NCI-H526 (cell line): ENCODE measurements around the gene DDAH1.

ENCODE experiments used
- DNase-seq, 2 experiments: peaks; one replicate each; lab custom pipeline; 2025; lab: John Stamatoyannopoulos, UW

DDAH1 gene

GRCh38 chr1:85303440-85304162 lies 161.4 kb downstream of the DDAH1 start:
- no peak for DNase-seq

DNA sequence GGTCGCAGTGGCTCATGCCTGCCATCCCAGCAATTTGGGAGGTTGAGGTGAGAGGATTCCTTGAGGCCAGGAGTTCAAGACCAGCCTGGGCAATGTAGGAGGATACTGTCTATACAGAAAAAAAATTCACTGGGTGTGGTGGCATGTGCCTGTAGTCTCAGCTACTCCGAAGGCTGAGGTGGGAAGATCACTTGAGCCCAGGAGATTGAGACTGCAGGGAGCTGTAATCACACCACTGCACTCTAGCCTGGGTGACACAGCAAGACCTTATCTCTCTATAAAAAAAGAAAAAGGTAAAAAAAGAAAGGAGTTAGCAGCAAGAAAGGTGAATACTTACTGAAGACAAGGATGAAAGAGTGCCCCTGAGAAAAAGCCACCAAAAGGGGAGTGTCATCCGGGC lies 164.8 kb downstream of the DDAH1 start:
- no peak for DNase-seq

DNA sequence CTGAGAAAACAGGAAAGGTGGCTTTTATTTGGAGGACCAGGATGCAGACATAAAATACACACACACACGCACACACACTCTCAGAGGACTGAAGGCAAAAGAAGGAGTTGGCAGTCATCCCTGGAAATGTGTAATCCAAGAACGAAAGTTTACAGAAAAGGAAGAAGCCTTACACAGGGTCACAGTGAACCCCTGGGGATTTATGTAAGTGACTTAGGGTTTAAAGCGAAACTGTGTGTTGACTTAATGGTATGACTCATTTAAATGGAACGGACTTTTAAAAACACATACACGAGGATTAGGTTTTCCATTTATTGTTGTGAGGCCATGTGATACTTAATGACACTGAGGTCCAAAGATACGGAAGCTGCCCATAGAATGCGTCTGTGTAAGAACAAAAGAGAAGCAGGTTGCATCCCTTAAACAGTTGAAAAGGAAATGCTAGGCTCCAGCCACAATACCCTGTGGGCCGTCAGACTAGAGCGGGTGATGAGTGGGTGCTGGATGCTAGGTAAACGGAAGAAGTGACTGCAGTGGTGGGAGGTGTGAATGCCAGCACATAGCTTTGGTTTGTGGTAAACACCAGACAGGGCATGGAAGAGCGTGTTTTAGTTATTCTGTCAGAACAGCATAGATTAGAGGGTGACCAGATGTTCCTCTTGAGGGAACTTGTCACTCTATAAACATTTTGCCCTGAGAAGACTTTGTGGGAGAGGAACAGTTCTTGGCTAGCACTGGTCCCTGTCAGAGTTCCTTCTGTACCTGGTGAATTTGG lies 166.9 kb downstream of the DDAH1 start:
- DNase-seq = no peak

- no peak for DNase-seq
These were observed 167.5 kb downstream of the DDAH1 start for GRCh38 chr1:85297538-85297854.

DNA sequence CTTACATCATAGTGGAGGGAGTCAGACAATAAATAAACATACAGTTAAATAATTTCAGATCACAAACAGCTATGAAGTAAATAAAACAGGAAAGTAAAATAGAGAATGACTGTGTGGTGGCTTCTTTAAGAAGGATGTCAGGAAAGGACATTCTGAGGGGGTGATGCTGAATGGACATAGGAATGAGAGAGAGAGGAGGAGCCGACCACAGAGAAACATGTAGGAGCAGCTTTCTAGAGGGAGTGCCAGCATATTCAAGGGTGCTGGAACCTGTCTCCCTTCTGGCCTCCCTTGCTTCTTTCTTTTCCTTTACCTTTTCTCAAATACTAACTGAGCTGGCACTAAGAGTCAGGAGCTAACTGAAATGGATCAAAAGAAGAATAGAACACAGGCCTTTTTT lies 168.0 kb downstream of the DDAH1 start:
- DNase-seq = no peak

DNA sequence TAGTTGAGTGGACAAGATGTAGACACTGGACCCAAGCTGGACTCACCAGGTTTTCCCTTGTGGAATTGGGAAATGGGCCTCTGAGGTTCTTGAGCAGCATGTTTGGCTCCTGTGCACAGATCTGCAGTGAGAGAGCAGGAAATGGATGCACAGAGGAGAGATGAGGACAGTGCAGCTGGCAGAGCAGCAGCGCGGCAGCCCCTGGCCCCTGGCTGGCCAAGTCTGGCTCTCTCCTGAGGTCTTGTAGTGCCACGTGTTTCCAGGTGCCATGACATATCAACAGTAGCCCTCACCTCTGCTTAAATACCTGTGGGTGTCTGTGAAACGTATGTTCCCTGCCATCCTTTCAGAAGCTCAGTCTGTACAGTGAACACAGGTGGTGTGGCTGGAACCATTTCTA lies 169.3 kb downstream of the DDAH1 start:
- no peak for DNase-seq

- DNase-seq = no peak
These were observed 169.9 kb downstream of the DDAH1 start for GRCh38 chr1:85295006-85295431.

- DNase-seq = no peak
These were observed 174.1 kb downstream of the DDAH1 start for GRCh38 chr1:85290826-85291225.

- DNase-seq = no peak
These were observed 175.1 kb downstream of the DDAH1 start for GRCh38 chr1:85289848-85290335.

- DNase-seq = no peak
These were observed 175.6 kb downstream of the DDAH1 start for GRCh38 chr1:85289207-85289847.

DNA sequence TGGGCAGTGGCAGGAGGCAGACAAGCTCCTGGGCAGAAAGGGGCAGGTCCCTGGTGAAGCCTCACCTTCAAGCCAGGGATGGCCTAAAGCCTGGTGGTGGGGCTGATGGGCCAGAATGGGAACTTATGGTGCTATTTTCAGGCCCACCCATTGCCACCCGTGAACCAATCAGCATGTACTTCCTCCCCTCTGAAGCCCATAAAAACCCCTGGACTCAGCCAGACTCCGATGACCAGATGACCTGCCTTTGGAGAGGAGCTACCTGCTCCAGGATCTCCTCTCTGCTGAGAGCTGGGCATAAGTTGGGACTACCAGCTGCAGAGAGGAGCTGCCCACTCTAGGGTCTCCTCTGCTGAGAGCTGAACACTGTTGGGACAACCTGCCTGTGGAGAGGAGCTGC lies 180.8 kb downstream of the DDAH1 start:
- DNase-seq = no peak

DNA sequence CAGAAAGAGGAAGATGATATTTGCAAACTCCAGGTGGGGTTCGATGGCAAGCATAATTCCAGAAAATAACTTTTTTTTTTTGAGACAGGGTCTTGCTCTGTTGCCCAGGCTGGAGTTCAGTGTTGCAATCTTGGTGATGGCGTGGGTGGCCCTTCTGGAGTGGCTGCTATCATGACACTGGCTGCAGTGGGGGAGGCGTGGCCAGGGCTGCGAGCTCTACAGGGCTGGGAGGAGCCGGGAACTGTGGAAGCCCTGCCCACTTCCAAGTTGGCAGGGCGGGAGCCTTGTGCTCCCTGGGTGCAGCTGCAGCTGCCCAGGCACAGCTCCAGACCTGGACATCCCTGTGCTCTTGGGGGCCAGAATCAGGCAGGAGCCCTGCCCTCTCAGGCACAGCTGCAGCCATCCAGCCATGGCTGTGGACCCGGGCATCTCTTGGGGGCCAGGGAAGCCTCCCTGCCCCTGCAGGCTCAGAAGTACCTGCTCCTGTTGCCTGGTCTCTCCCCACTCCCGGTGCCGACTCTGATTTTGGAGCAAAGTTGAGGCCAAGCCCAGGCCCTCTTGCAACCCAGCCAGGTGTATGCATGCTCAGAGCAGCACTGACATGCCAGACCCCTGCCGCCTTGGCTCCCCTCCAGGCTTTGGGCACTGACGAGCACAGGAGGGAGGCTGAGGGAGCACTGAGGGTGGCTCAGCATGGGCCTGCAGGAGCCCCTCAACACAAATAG lies 181.3 kb downstream of the DDAH1 start:
- peak in 1 of 2 experiments; percentile 49 for DNase-seq

DNA sequence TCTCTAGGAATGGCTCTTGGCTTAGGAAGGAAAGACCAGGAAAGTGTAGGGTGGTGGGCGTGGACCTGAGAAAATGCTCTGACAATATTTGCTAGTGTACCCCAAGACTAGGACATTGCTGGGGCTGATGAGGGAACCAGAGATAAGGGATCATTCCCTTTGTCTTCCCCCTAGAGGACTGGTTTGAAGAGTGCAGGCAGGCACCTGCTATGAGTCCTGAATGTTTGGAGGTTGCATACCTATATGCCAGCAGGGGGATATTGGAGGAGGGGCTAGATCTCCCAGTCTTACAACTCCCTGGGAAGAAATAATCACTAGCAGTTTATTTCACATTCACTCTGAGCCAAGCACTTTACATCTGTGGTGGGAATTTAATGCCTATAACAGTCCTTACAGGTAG lies 182.5 kb downstream of the DDAH1 start:
- peak in 1 of 2 experiments; percentile 25 for DNase-seq

- DNase-seq = no peak
These were observed 184.3 kb downstream of the DDAH1 start for GRCh38 chr1:85280636-85281035.

GRCh38 chr1:85279458-85280080 lies 185.4 kb downstream of the DDAH1 start:
- DNase-seq = no peak

DNA sequence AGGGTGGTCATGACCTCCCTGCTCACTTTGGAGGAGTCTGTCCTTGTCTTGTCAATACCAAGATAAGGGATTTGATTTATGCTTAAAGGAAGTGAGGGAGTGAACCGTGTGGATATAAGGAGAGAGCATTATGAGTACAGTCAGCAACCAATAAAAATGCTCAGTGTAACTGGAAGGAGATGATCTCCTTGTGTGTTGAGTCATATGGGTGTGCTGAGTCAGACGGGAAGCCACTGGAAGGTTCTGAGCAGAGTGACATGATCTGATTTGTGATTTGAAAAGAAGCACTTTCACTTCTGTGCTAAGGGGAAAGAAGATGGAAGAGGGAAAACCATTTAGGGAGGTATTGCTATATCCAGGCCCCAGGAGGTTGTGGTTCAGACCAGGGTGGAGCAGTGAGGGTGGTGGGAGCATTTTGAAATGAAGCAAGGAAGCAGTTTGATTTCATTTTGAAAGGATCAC lies 186.1 kb downstream of the DDAH1 start:
- DNase-seq = no peak

GRCh38 chr1:85277802-85278201 lies 187.2 kb downstream of the DDAH1 start:
- no peak for DNase-seq

DNA sequence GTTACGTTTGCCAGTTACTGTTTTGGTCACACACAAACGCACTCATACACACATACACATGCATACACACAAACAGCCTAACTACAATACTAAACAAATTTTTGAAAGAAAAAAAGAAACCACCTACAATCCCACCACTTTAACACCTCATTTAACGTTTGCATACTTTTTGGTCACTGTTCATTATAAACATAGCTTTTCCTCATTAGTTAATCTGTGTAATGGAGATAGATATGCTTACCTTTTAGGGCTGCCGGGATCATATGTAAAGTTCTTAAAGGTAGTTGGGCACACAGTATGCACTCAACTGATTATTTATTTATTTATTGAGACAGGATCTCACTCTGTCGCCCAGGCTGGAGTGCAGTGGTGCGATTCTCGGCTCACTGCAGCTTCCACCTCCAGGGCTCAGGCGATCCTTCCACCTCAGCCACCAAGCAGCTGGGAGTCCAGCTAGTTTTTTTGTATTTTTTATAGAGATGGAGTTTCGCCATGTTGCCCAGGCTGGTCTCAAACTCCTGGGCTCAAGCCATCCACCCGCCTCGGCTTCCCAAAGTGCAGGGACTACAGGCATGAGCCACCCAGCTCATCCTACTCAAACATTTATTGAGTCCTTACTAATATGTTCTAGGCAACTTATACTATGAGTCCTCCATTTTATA lies 187.8 kb downstream of the DDAH1 start:
- DNase-seq = peak in 1 of 2 experiments; percentile 41

DNA sequence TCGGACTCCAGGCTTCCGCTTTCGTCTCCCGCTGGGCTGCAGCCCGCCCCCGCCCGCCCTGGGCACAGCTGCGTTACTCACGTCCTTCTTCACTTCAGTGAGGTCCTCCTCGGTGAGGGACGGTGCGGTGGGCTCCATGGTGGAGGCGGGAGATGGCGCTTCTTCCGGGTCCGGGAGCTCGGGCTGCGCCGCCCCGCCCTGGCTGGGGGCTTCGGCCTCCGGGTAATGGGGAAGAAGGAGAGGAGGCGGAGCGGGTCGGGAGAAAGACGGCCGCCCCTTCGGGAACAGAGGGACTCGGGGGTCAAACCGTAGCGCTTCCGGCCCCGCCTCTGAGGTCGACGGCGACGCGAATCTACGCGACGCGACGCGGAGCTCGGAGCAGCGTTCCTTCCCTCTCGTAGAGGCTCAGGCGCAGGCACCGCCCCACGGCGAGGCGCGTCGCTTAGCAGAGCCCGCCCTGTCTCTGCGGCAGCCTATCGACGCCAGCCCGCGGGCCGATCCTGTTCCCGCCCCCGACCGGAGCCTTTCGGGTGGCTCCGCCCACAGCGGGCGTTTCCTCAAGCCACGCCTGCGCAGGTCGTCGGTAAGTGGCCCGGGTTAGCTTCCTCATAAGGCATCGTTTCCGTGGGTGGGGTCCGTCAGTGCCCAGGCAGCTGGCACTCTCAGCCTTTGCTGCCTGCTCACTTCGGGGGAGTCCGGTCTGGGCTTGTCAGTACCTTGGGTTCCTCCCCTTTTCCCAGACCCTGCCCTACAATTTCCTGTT lies 188.6 kb downstream of the DDAH1 start, which contains the start of gene BCL10:
Gene BCL10 (minus strand): TSS at position 418 of the 763 bp plus-strand sequence. CDS start 280 bp downstream, at position 138.
- DNase-seq = peak; percentile 98 to 99

DNA sequence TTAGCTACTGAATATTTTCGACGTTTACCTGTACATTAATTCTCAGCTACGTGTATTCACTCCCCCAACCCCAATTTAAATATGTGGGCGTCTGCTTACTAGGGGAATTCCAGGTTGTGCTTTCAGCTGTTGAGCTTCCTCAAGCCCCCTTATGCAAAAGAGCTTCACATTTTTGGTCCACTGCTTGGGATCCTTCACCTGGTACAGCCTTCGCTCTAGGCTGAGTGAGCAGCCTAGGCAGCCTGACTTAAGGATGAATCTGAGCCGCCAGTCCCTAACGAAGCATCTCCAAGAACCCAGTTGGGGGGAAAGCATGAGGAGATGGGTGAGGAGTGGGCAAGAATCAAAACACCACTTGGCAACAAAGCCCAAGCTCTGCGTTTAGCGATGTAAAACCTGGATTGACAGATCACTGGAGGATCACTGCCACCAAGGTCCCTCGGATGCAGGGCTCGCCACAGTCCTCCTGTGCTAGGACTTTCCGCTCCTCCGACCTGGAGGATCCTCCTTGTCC lies 189.2 kb downstream of the DDAH1 start:
- DNase-seq = peak in 1 of 2 experiments; percentile 23
